ENCODE measurements around the gene TLX1.

The TLX1 gene

GRCh38 chr10:101110856-101111523 is 20.1 kb upstream of the TLX1 start:
- H3K4me1 ChIP-seq (ENCODE audit: control insufficient read depth, insufficient read depth, low read length), result 0 out of 2 replicates have a peak, but pooled peaks cover 2% of the 10 kb centered on the region
- TF ChIP-seq EGR2 (tag by site-specific recombination; IDR thresholded peaks at IDR 0.05; ENCODE audit: low read depth), result 0 out of 2 replicates have a peak, but pooled peaks have one; percentile 40
- TF ChIP-seq ZNF214 (tag by site-specific recombination; IDR thresholded peaks at IDR 0.05; ENCODE audit: borderline replicate concordance), result no peak
- no peak for TF ChIP-seq ZNF76 (tag by site-specific recombination; IDR thresholded peaks at IDR 0.05; ENCODE audit: borderline replicate concordance, low read depth)
- TF ChIP-seq GLI4 (tag by site-specific recombination; IDR thresholded peaks at IDR 0.05), result no peak
- TF ChIP-seq ZFHX2 (tag by site-specific recombination; conservative IDR thresholded peaks at IDR 0.05), result peak; percentile 34; the same call in 1 of the 2 replicates
- TF ChIP-seq ZNF830 (tag by site-specific recombination; IDR thresholded peaks at IDR 0.05; ENCODE audit: low read depth), result no peak
- no peak overlapping the region for H3K4me3 ChIP-seq (ENCODE audit: low read depth, low read length)
- ChIA-PET POLR2A (interaction anchor here (0.7 kb wide), 1 partner anchor 20 kb away, joined by 5 read pairs; the partner anchor contains the start of gene TLX1), CTCF (interaction anchor here (0.5 to 1.6 kb wide), 5 partner anchors 9 to 220 kb away, joined by 3 to 5 read pairs (median 3); no protein-coding TSS in a partner anchor)
- no peaks in the 10 kb centered on the region for H3K36me3 ChIP-seq (ENCODE audit: control insufficient read depth in 2 of 2, insufficient read depth in 1 of 2, low read length in 2 of 2)
- H3K27ac ChIP-seq (ENCODE audit: extremely low read depth, low read depth, low read length), result no peak overlapping the region
- H3K9me3 ChIP-seq (ENCODE audit: control insufficient read depth, insufficient read depth, low read depth, low read length), result no peaks in the 10 kb centered on the region

GRCh38 chr10:101111547-101111946 is 19.6 kb upstream of the TLX1 start:
- no peak for TF ChIP-seq ZNF529 (tag by site-specific recombination; IDR thresholded peaks at IDR 0.05; ENCODE audit: insufficient replicate concordance)
- TF ChIP-seq ZFP41 (tag by site-specific recombination; IDR thresholded peaks at IDR 0.05; ENCODE audit: borderline replicate concordance), result no peak
- peak; percentile 73 for TF ChIP-seq ZBTB17 (tag by site-specific recombination; IDR thresholded peaks at IDR 0.05)
- peak; percentile 23; the same call in 1 of the 2 replicates for TF ChIP-seq ZSCAN4 (tag by site-specific recombination; IDR thresholded peaks at IDR 0.05)
- ChIA-PET CTCF (interaction anchor here (1.0 kb wide), 1 partner anchor 10 kb away, joined by 3 read pairs; no protein-coding TSS in a partner anchor), POLR2A (no interaction called here)
- H3K9me3 ChIP-seq (ENCODE audit: control insufficient read depth, insufficient read depth, low read depth, low read length), result no peaks in the 10 kb centered on the region
- H3K4me1 ChIP-seq (ENCODE audit: control insufficient read depth, insufficient read depth, low read length), result 0 out of 2 replicates have a peak, but pooled peaks cover 2% of the 10 kb centered on the region
- no peak overlapping the region for H3K27ac ChIP-seq (ENCODE audit: extremely low read depth, low read depth, low read length)
- no peak overlapping the region for H3K4me3 ChIP-seq (ENCODE audit: low read depth, low read length)
- H3K36me3 ChIP-seq (ENCODE audit: control insufficient read depth in 2 of 2, insufficient read depth in 1 of 2, low read length in 2 of 2), result no peaks in the 10 kb centered on the region

GRCh38 chr10:101112799-101113594 is 18.1 kb upstream of the TLX1 start:
- ChIA-PET CTCF (interaction anchor here (0.6 to 1.4 kb wide), 4 partner anchors 15 to 831 kb away, joined by 4 to 6 read pairs (median 4); no protein-coding TSS in a partner anchor), POLR2A (interaction anchor here (0.9 to 1.3 kb wide), 2 partner anchors 11 to 70 kb away, joined by 3 read pairs; no protein-coding TSS in a partner anchor)
- Histone ChIP-seq H3K27ac (ENCODE audit: extremely low read depth, low read depth, low read length) (no peak overlapping the region), H3K36me3 (ENCODE audit: control insufficient read depth in 2 of 2, insufficient read depth in 1 of 2, low read length in 2 of 2) (no peaks in the 10 kb centered on the region), H3K4me3 (ENCODE audit: low read depth, low read length) (no peak overlapping the region), H3K9me3 (ENCODE audit: control insufficient read depth, insufficient read depth, low read depth, low read length) (no peaks in the 10 kb centered on the region), H3K4me1 (ENCODE audit: control insufficient read depth, insufficient read depth, low read length) (0 out of 2 replicates have a peak, but pooled peaks cover 2% of the 10 kb centered on the region)
- TF ChIP-seq TCF7L2 (IDR thresholded peaks at IDR 0.05; ENCODE audit: borderline replicate concordance, low read depth, low read length), result peak; percentile 55
- TF ChIP-seq ZNF426 (tag by site-specific recombination; IDR thresholded peaks at IDR 0.05), result no peak
- TF ChIP-seq, protein P1, sequence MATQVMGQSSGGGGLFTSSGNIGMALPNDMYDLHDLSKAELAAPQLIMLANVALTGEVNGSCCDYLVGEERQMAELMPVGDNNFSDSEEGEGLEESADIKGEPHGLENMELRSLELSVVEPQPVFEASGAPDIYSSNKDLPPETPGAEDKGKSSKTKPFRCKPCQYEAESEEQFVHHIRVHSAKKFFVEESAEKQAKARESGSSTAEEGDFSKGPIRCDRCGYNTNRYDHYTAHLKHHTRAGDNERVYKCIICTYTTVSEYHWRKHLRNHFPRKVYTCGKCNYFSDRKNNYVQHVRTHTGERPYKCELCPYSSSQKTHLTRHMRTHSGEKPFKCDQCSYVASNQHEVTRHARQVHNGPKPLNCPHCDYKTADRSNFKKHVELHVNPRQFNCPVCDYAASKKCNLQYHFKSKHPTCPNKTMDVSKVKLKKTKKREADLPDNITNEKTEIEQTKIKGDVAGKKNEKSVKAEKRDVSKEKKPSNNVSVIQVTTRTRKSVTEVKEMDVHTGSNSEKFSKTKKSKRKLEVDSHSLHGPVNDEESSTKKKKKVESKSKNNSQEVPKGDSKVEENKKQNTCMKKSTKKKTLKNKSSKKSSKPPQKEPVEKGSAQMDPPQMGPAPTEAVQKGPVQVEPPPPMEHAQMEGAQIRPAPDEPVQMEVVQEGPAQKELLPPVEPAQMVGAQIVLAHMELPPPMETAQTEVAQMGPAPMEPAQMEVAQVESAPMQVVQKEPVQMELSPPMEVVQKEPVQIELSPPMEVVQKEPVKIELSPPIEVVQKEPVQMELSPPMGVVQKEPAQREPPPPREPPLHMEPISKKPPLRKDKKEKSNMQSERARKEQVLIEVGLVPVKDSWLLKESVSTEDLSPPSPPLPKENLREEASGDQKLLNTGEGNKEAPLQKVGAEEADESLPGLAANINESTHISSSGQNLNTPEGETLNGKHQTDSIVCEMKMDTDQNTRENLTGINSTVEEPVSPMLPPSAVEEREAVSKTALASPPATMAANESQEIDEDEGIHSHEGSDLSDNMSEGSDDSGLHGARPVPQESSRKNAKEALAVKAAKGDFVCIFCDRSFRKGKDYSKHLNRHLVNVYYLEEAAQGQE (tag by site-specific recombination; IDR thresholded peaks at IDR 0.05), result peak; percentile 67; the same call in 1 of the 2 replicates
